Measurements from ENCODE around the gene SORBS2.

The SORBS2 gene

DNA sequence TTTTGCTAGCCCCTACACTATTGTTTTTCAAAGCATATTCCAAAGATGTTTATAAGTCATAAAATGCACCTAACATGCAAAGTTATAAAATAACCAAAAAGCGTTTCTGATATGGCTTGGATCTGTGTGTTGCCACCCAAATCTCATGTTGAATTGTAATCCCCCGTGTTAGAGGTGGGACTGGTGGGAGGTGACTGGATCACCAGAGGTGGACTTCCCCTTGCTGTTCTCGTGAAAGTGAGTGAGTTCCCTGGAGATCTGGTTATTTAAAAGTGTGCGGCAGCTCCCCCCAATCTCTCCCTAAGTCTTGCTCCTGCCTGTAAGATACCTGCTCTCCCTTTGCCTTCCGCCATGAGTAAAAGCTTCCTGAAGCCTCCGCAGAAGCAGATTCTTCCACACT is 22.8 kb upstream of the SORBS2 start:
- DNase-seq: no peak

DNA sequence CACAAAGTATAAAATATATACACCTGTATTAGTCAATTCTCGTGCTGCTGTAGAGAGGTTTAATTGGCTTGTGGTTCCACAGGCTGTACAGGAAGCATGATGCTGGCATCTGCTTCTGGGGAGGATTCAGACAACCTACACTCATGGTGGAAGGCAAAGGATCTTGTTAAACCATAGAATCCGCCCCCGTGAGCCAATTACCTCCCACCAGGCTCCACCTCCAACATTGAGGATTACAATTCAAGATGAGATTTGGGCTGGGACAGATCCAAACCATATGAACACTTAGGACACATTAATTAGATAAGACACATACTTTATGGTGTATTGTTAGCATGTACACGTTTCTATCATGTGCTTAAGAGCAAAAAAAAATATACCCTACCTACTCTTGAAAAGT is 22.1 kb upstream of the SORBS2 start:
- no peak for DNase-seq

DNA sequence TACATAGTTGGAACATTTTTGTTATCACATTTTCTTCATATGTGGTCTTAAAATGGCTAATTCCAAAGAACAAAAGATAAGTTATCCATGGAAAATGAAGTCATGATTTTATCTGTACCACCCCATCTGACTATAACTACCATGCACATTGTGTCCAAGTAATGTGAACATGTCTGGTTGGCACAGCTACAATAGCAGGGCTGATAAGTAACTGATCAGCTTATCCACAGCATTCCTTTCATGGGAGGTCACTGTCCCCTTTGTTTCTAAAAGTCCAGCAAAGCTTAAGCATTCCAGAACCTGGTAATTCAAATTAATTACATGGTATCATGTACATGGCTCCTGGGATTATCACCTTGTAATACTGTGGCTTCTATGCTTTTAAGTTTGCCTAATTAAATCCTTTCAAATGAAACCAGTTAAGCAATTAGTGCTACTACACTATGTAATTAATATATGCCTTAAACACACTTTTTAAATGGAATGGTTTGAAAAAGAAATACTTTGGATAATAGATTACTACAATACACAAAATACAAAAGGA is 21.1 kb upstream of the SORBS2 start:
- DNase-seq: no peak

DNA sequence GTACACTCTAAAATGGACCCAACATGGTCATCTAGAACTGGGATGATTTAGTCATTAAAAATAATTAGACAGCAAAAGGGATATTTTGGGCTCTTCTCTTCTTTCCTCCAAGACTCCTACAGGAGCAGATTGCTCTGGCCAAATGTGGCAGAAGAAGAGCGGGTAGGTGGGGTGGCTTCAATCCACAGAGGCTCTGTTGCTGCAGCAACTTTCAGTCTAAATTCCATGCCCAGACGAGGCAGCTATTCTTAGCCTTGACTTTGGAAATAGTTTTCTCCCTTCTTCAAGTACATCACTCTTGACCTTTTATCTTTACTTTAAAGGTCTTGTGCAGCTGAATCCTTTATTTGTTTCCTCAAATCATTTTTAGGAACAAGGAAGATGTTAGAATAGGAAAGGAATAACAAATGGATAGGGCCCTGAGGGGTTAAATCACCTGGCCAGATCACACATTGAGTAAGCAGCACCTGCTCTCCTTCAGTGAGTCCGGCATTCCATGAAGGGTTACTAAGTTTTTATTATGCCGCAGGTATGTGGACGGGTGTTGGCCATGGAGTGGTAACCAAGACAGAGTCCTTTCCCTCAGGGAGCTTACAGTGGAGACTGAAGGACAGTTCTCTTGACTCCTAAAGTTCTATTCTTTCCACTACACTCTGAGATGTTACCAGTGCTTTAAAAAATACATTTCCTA is 19.3 kb upstream of the SORBS2 start:
- no peak for DNase-seq

DNA sequence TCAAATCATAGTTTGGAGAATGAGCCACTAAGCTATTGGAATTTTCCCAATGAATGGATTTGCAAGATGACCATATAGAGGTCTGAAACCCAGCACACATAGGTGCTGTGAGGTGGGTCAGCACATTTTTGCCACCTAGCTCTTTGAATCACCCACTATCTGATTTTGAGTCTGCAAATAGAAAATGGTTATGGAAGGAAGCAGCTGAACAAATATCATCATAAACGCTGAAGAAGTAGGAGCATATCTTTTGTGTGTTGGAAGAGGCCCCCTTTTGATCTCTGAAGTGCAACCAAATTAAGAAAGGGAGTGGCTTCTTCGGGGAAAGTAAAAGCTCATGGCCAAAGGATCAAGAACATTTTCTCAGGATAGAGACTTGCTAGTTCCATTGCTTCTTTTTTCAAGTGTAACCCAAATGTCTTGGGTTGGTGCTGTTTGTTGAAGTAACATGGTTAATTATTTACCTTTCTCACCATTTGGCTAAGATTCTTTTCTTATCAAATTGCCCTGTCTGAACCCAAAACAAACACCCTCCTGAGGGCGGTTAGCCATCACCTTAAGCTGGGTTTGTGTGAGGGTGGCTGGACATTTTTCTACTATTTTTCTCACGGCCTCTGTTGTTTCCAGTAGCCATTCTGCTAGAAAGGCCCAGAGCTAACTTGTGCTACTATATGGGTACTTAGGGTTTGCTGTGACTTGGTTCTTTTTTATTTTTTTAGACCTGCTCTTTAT is 18.4 kb upstream of the SORBS2 start:
- DNase-seq: no peak

DNA sequence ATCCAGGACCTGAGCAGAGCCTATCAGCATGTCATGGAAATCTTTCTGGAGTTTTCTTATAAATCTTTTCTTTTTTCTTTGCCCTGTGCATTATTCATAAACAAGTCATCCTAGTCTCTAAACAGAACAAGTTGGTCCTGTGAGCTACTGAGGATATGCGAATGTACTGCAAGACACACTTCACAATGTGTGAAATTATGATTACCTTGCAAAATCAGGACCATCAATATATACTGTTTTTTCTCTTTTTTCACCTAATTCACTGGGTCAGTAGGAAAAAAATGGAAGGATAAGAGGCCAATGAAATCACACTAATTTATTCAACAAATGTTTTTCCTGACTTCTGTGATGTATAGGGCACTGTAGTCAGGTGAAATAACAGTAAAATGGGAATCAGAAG is 14.4 kb upstream of the SORBS2 start:
- DNase-seq: no peak

DNA sequence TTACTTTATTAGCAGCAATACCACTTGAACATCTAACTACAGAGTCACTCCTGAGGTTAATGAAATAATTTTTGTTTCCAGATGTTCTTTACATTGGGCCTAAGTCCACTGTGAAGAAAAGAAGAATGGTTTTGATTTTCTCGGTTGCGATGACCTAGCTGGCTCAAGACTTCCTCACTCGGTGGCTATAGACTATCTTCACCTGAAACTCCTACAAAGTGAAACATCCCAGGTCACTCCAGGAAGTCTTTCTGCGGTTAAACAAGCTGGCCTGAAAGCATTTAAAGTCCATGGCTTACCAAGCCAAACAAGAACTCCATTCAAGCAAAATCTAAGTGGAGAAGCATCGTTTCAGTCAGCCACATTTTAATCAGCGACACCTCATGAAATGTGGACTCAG is 13.7 kb upstream of the SORBS2 start:
- DNase-seq: no peak

DNA sequence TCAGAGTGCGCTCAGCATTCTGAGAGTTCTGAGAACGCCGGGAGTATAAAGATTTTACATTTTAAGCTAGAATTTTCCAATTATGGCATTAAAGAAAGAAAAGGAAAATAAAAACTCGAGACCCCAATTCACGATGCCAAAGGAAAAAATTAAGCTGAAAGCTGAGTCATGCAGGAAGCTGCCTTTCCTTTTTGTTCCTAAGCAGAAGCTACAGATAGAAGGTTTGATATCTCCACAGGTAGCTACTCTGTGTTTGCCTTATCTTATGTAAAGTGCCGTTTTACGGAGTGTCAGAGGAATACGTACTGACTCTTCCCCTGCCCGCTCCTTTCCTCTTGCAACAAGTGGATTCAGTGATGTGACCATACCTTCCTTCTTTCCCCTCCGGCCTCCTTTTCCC is 10.8 kb upstream of the SORBS2 start:
- no peak for DNase-seq

DNA sequence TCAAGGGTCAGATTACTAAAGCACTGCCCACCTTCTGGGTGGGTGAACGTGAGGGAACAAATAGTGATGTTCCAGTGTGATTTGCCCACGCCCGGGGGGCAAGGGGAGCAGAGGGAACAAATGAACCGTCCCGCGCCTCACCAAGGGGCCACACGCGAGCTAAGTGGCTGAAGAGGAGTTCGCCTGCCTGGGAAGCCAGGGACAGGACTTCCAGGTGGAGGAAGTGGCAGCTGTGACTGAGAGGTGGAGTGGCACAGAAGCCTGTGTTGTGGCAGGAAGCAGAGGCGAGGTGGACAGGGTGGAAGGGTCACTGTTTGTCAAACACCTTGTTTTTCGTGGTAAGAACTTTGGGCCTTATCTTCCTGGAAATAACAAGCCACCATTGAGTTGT is 9.0 kb upstream of the SORBS2 start:
- no peak for DNase-seq

DNA sequence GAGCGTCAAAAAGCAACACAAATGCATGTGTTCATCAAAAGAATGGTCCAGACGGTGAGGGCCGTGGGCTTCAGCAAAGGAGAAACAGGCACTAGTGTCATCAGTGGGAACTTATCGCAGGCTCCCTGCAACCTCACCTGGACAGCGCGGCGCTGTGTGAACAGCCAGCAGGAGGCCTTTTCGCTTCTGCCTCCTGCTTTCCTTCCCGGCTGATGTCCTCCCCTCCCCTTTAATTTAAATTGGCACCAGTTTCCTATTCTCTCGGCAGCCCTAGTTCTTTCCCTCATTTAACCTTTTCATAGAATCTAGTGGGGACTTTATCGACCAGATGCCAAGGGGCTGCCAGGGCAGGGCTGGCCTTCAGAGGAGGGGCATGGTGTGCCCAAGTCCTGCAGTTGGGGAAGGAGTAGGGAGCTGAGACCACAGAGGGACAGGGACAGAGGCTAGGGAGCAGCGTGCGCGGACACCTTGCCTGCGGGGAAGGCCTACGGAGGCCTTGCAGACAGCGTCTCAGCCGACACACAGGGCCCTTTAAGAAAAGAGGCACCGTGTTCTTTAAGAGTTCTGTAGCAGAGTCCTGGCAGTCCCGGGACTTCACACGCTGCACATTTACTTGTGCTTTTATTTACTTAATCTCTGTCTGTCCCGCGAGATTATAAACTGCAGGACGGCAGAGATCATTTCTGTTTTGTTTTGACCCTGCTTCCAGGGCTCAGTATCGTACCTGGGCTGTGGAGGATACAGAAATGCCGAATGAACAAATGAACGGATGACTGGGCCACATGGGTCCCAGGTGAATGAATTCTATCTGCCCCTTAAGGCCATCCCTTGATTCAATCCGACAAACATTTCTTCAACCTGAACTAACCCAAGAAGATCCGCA is 8.4 kb upstream of the SORBS2 start:
- no peak for DNase-seq

DNA sequence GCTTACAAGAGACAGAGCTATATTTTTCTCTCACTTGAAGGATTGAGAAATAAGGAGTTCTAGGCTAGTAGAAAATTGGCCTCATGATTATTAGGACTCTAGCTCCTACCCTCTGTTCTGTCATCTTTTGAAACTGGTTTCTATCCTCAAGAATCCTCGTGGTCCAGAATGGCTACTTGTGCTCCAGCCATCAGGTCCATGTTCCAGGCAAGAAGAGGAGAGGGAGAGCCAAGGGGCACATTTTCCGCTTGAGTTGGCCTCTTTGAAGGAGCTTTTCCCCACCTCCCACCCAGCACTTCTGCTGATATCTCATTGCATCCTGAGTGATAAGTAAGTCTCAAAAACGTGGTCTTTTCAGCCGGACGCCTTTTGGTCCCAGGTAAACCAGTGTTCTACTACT is 7.2 kb upstream of the SORBS2 start:
- no peak for DNase-seq

DNA sequence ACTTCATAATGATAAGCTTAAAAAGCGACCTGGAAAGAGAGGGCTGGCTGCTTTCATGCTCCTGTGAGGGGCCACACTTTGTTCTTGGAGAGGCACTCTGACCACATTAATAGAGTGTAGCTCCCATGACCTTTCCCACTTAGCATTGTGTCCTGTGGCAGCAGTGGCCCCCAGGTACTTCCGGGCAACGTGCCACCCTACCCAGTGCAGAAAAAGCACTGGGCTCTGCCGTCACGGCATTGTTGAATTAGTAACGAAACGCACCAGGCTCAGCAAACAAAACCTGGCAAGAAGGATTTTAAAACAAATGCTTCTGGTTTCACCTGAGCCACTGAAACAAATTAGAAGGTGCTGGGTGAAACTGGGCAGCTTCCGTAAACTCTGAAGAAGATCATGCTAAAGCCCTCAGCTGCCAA is 5.4 kb upstream of the SORBS2 start:
- DNase-seq: no peak

DNA sequence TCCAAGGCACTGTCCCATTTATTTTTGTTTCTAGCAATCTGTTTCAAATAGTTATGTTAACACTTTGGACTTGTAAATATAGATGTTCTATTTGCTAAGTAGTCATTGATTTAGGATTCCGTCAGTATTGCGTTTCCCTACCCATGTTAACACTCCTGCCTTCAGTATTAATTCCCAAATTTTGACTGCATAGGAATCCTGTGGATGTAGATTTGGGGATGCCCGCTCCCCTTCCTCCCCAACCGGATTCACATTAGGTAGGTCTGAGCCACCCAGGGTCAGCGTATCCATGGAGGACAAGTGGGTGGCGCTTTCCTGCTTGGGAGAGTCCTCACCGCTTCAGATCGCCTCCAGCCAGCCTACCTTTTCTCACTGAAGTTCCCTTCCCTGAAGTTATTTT is 1.1 kb upstream of the SORBS2 start:
- DNase-seq: no peak

DNA sequence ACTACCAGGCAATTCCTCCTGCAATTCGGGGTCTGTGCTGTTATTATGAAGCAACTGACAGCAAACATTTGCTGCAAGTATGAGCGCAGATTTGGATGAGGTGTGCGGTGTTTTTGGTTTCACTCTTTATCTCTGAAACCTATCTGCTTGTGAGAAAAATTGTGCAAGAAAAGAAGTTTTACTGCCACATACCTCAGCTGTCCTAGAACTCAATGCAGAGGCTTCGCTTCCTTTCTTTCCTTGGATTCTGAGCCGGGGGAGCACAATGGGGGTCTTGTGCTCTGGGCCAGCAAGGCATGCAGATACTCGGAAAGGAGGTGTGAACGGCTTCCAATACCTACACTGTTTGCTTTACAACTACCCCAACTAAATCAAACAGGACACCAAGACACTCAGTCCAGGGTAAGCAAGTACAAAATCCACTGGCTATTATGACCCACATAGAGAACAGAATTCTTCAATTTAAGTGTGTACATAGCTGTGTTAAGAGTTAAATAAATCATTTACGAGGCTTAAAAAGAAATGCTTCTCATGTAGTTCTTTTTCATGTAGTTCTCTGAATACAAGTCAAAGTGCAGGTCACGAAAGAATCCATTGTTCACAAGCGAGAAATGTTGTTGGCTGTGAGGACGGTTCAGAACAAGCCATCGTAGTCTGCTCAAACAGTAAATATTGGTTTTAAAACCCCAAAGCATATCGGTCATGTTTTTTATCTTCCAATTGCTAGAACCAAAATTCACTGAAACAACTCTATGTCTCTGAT is 1.1 kb downstream of the SORBS2 start:
- no peak for DNase-seq

DNA sequence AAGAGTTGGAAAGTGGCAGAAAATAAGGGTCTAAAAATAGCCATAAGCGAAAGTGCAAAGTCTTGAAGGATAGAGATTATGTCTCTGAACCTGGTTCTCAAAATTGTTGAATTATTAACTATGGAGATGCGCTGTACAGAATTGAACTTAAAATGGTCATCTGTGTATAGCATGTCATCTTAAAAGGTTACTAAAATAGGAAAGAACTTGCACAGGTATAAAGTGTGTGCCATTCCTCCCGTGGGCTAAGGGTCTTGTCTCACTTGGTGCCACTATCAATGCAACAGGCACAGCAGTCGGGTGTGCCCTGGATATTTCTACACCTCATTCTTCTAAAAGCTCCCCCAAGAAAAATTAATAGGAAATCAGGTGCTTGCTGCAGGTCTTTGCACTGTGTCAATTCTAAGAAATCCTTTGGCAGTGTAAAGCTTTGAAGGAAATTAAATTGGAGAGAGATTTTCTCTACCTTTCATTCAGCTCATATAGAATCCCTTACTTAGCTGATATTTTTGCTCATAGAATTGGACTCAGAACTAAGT is 2.4 kb downstream of the SORBS2 start:
- no peak for DNase-seq

DNA sequence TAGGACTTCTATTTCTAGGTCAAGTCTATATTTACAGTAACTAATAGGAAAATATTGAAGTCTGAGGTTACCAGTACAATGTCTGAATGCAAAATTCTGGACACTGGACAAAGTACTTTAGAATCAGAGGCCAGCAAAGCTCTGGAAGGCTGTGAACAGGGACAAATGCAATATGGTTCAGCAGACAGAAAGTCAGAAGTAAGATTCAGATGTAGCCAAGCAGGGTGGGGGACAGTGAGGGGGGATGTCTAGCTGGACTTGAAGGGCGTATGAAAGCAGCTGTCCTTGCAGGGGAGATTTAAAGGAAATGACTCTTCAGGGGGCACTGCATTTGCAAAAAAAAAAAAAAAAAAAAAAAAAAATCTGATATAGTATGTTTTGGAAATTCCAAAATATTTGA is 2.9 kb downstream of the SORBS2 start:
- DNase-seq: no peak

DNA sequence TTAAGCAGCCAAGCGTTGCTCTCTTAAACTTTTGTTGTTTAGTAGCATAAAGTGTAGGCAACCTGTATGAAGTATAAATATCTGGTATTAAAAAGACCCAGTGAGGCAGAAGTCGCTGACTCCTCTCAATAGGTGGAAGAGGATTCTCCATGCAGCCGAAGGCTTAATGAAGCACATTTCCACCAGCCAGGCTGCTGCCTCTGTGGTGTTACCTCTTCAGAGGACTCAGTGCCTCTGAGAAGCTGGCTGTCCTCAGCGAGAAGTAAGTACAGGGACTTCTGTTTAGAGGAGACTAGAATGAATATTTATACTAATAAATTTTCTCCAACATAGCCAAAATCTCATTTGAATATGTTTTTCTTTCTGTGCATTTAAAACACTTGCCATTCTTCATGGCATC is 6.0 kb downstream of the SORBS2 start:
- no peak for DNase-seq

DNA sequence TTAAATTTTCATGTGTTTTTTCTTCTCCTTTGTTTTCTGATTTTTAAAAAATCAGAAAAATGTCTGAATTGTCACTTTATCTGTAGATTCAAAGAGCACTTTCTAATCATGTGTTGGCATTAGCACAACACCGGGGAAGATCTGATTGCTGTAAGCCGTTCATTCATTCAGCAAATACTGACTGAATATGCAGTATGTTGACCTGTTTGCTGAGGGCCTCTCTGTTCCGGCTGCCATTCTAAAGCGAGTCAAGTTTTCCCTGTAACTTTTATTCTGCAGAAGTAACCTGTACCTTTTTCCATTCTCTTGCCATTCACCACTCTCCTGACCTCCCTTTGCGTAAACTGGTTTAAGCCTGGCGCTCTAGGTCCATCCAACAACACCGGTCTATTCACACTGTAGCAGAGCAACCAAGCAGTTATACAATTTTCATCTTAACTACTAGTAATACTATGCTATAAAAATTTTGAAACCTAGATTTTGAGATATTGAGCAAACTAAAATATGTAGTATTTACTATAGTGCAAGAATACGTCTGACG is 6.7 kb downstream of the SORBS2 start:
- no peak for DNase-seq

DNA sequence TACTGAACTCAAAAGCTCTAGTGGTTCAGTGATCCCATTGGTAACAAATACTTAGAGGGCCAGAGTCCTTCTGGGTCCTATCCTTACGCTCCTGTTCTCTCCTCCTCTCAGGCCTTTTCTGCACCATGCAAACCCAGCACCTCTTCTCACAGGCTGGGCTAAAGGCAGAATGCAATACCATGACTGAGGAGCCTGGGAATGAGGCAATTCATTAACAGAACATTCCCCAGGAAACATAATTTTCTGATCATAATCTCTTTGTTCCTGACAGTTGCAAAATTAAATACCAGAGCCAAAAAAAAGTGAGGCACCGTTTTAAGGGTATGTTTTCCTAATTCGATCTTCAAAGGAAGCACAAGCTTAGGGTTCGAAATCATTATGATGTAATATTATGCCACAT is 9.0 kb downstream of the SORBS2 start:
- DNase-seq: no peak

DNA sequence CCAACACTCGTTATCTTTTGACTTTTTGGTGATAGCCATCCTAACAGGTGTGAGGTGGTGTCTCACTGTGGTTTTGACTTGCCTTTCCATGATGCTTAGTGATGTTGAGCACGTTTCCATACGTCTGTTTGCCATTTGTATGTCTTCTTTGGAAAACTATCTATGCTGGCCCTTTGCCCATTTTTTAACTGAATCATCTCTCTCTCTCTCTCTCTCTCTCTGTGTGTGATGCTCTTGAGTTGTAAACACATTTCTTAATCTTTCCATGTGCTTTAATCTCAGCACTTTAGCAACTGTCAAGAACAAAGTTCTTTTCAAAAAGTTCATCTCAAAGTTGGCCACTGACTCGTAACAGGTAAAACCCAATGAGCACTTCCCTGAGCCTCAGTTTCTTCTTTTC is 10.5 kb downstream of the SORBS2 start:
- DNase-seq: no peak

DNA sequence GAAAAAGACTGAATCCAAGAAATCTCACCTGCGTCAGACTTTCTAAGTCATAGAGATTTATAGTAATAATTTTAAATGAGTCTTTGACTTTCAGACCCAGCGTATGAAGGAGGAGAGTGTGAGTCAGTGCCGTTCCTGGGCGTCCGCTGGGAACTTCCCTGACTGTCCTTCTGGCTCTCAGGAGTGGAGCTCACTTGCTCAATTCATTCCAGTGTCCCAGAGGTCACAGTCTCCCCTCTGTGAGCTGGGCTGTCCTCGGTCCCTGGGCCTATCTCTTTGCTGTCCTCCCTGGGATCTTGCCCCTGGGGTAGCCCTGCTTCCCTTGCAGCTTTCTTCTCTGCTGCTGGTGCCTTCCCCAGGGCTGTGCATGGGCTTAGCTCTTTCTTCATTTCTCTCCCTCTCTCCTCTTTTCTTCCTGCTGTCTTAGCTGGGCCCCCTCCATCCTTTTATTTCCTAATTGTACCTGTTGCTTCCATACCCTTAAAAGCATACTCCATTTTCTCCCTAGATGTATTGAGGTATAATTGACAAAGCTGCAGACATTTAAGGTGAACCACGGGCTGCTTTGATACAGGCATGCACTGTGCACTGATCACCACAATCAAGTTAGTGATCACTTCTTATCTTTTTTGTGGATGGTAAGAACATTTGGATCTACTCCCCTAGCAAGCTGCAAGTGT is 11.6 kb downstream of the SORBS2 start:
- no peak for DNase-seq

DNA sequence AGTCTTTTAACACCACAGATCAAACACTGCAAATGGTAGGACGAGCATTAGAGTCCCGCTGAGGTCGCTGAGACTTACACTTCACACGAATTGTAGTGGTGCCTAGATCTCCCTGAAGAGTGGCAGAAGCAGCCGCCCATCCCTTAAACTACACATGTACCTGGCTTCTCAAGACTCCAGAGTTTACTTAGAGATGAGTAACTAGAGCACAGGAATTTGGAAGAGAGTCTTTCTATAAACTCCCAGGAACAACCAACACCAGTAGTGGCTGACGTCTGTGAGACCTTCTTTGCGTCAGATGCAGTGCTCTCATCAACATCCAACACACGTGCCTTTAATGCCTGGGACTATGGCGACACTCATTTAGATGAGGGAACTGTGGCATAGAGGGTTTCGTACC is 12.6 kb downstream of the SORBS2 start:
- no peak for DNase-seq

Data from NCI-H524 treated with DMSO at 0.1 percent for 48 hours (cell line).